Hepatocyte (in vitro differentiated cells): ENCODE data around the gene CYP24A1.

Source experiments
- CTCF ChIP-seq: fragments of 200-600 bp; sonication (generic); IDR thresholded peaks from 2 replicates; pipeline ENCODE4 v1.5.1; 2016; ENCODE audit warnings: antibody characterized with exemption, mild to moderate bottlenecking; ENCODE audit not compliant: poor library complexity
- EZH2 ChIP-seq: fragments of 200-600 bp; sonication (generic); IDR thresholded peaks from 2 replicates; pipeline ENCODE4 v1.6.1; 2016; ENCODE audit warnings: antibody characterized with exemption, mild to moderate bottlenecking, borderline replicate concordance
- EZH2phosphoT487 ChIP-seq: fragments of 200-600 bp; sonication (generic); IDR thresholded peaks from one replicate; pipeline ENCODE4 v1.6.1; 2018; ENCODE audit warnings: antibody characterized with exemption, mild to moderate bottlenecking, low read depth, moderate library complexity; ENCODE audit not compliant: unreplicated experiment, severe bottlenecking

GRCh38 chr20:54112221-54112884, 61.4 kb downstream of the CYP24A1 start:
- TF ChIP-seq EZH2 (no peak), CTCF (no peak), EZH2phosphoT487 (no peak)
